GM18951 (cell line): ENCODE results near the gene ZBTB7A.

Experiments used
- POLR2A ChIP-seq: IDR thresholded peaks from 4 replicates; pipeline ENCODE4 v1.6.1; 2011; ENCODE audit warnings: mild to moderate bottlenecking; ENCODE audit not compliant: insufficient read length, insufficient read depth; ENCODE audit errors: extremely low read depth
- in situ Hi-C: fragments of 300-500 bp; cut with MboI; formaldehyde crosslinking; loops from one replicate; pipeline ENCODE4 v1.12.0; 2022; ENCODE audit warnings: low sequenced_read_pairs, mixed read lengths, inconsistent platforms; ENCODE audit not compliant: unreplicated experiment

ZBTB7A gene

DNA sequence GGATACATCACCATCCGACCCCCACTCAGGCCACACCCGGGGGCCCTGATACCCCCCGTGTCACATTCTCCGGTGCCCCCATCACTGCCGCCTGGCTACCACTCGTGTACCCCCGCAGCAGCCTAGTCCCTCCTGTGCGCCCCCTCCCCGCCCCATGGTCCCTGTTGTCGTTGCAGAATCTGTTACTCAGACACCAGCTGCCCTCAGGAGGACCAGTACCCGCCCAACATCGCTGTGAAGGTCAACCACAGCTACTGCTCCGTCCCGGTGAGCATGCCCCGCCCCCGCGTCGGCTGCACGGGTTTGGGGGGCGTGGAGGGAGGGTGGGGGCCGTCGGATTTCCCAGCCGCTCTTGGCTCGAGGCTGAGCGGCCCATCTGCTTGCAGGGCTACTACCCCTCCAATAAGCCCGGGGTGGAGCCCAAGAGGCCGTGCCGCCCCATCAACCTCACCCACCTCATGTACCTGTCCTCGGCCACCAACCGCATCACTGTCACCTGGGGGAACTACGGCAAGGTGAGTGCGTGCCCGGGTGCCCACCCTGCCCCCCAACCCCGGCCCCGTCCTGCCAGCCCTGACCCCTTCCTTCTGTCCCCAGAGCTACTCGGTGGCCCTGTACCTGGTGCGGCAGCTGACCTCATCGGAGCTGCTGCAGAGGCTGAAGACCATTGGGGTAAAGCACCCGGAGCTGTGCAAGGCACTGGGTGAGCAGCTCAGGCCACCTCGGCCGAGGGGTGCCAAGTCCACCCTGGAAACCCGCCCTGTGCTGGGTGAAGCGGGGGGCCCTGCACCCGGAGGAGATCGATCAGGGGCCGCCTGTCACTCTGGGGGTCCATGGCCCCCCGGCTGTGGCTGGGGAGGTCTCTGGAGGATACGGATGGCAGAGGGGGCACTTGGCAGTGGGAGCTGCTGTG lies 38.1 kb downstream of the ZBTB7A start:
- no peak for TF ChIP-seq POLR2A
- in situ Hi-C loops = no loop called here

DNA sequence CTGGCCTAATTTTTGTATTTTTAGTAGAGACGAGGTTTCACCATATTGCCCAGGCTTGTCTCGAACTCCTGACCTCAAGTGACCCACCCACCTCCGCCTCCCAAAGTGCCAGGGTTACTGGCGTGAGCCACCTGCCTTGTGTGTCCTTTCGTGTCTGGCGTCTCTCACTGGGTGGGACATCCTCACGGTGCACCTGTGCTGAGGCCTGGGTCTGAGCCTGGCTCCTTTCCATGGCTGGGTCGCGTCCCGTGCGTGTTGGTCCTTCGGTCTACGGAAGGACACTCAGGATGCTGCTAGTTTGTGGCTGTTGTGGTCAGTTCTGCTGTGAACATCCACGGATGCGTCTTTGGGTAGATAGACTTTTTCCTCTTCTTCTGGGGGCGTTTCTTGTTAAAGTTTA lies 39.6 kb downstream of the ZBTB7A start:
- TF ChIP-seq POLR2A = no peak
- in situ Hi-C loops = no loop called here

DNA sequence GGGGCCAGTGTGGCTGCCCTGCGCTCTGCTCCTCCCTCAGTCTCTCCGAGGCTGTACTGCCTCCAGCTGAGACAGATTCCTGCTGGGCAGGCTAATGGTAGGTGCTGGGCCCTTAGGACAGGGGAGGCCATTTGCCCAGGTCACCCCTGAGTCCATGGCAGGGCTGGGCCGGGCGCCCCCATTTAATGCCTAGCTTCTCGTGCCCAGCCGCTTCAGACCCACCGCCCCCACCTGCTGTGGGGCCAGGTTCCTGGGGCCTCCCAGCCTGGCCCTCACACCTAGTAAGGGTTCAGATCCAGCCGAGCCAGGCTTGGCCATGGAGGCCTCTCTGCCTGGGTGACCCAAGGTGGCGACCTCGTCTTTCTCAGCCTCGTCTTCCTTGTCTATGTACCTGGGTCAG lies 41.4 kb downstream of the ZBTB7A start:
- TF ChIP-seq POLR2A = no peak
- in situ Hi-C loops = no loop called here

DNA sequence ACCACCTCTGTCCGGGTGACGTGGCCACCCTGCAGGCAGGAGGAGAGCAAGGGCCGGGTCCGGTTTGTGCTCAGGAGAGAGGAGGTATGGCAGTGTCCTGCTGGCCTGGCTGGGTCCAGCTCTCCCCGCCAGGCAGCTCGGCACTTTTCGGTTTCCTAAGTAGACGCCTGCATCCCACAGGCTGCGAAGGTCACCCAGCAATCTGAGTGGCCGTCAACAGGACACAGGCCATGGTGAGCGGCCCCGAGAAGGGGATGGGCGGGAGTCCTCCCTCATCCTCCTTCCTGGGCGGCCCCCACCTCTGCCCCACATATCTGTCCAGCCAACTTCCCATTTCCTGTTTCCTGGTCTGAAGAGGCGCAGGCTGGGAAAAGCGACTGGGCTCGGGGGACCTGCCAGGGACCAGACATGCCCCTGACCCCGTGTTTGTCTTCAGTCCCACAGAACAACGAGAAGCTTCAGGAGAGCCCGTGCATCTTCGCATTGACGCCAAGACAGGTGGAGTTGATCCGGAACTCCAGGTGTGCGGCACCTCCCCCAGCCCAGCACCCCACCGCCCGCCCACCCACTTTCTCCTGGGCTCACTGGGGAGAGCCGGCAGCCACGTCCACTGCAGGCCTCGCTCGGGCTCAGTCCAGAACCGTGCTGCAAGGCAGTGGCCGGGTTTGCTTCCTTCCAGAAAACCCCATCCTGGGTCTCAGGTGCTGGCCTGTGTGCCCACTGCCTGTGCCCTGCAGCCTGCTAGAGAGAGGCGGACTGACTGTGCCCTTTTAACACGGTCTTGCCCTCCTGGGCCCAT lies 42.9 kb downstream of the ZBTB7A start:
- no peak for TF ChIP-seq POLR2A
- in situ Hi-C loops = no loop called here

DNA sequence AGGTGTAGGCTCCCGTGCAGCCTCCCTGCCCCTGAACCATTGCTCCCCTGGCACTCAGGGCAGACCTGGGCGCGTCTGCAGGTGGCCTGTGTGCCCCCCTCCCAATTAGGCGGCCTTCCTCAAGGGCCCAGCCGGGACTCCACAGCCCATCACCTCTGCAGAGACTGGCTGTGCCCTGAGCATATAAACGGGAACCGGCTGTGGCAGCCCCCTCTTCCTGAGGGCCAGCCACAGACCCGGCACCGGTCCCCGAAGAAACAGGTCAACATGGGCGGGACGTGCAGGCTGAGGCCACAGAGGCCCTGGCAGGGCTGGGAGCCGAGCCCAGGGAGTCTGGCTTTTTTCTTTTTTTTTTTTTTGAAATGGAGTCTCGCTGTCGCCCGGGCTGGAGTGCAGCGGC lies 47.1 kb downstream of the ZBTB7A start:
- in situ Hi-C loops = no loop called here
- no peak for TF ChIP-seq POLR2A

DNA sequence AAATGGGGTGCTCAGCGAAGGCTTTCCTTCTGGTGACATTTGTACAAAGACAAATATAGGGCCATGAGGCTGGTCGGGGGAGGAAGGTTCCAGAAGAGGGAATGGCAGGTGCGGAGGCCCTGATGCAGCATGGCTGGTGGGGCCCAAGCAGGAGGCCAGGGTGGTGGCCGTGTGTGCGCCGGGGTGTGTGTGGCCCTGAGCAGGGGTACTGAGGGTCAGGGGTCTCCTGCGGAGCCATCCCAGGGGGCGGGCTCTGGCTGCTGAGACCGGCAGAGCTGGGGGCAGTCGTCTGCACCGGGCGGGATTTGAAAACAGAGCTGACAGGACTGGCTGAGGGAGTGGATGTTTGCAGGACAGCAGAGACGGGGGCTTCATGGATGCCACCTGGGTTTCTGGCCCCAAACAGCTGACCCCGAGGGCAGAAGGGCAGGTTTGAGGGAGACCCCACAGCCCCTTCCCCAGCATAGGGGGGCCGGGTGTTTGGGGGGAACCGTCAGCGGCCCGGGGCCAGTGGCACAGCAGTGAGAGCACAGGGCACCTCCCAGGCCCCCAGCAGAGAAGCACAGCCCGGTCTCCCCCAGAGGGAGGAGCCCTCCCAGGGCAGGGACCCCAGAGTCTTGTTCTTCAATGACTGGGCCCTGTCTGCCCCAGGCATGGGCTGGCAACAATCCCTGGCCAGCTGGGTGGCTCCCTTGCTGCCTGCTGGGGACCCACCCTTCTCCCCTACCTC lies 47.8 kb downstream of the ZBTB7A start:
- TF ChIP-seq POLR2A = no peak
- in situ Hi-C loops = no loop called here

DNA sequence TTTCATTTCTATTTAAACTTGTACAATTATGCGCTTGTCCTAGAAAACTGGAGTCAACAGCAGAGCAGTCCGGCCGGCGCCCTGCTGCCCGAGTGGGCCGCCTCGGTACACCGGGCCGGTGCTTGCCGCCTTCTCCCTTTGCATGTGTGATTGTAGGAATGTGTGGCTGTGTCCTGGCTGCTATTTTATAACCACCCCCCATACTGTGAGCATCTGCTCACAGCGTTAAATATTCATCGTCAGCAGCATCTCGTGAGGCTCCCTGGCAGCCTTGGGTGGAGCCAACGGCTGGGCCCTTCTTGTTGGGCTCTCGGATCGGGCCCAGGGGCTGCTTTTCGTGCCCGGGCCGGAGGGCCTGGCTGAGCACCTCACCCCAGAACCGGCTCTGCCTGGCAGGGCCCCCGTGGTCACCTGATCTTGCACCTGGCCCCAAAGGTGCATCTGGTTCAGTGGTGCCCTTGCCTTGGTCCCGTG lies 48.5 kb downstream of the ZBTB7A start:
- TF ChIP-seq POLR2A = no peak
- in situ Hi-C loops = no loop called here

DNA sequence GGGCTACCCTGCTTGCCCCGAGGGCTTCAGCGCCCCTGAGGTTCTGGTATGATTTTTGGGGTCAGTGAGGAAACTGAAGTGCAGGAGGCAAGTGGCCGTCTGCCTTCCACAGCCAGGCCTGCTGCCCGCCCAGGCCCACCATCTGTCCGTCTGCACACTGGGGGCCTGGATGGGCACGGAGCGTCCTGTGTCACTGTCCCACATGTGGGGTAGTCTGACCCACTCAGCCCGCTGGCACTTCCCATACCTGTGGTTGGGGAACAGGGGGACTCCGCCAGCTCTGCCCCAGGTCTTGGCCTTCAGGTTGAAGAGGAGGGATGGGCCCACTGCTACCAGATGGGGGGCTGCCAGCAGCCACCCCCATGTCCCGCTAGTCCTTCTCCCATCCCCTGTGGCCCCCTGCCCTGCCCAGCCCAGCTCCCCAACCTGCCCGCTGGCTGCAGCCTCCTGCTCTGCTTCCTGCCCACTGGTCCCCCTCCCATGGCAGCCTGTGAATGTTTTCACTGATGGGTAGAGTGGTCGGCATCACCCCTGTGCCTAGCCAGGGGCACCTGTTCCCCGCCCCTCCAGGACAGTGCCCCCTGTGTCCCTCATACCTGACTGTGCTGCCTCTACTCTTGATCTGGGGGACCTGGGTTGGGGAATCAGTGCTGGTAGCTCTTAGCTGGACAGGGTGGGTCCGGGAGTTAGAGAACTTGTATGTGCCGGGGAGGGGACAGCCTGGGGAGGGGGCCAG lies 49.6 kb downstream of the ZBTB7A start:
- in situ Hi-C loops = no loop called here

DNA sequence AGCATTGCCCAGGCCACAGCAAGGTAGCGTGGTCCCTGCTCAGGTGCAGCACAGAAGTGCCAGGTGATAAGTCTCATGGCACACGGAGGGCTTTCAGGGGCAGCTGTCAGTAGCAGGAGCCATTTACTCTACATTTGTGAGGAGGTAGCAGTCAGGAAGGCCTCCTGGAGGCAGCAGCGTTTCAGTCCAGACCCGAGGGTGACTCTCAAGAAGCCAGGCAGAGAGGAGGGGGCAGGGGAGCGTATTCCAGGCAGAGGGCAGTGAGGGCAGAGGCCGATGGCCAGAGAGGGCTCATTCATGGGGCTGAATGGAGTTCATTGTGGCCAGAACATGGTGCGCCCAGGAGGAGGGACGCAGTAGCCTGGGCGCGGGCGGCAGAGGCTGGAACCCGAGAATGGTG lies 50.2 kb downstream of the ZBTB7A start:
- in situ Hi-C loops = no loop called here
- no peak for TF ChIP-seq POLR2A

More for the DNA sequence above, 49.6 kb downstream of the ZBTB7A start:
- no peak for TF ChIP-seq POLR2A

DNA sequence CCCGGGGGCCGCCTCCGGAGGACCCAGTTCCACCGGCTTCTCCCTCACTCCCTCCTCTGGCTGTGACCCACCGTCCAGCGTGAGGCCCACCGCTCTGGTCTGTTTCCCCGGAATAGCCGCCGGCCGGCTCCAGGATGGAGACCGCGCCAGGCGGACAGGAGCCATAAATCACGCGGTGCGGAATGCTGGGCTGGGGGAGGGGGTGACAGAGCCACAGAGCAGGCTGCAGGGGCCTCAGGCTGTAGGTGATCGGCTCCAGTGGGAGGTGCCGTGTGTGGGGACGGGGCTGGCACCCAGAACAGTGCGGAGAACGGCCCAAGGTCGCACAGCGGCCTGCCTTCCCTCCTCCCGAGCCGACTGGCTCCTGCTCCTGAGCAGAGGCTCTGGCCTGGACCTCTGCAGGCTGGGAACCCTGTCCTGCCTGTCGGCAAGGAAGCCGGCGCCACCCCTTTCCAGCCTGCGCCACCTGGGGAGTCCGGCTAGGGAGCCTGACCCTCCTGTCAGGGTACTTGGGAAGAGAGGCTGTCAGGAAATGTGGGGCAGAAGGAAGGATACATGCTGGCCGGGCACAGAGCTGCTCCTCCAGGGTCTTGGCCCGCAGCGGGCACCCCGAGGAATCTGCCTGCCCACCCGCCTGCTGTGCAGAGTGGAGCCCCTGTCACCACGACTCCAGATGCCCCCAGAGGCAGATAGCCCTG lies 50.8 kb downstream of the ZBTB7A start:
- in situ Hi-C loops = no loop called here
- TF ChIP-seq POLR2A = no peak

DNA sequence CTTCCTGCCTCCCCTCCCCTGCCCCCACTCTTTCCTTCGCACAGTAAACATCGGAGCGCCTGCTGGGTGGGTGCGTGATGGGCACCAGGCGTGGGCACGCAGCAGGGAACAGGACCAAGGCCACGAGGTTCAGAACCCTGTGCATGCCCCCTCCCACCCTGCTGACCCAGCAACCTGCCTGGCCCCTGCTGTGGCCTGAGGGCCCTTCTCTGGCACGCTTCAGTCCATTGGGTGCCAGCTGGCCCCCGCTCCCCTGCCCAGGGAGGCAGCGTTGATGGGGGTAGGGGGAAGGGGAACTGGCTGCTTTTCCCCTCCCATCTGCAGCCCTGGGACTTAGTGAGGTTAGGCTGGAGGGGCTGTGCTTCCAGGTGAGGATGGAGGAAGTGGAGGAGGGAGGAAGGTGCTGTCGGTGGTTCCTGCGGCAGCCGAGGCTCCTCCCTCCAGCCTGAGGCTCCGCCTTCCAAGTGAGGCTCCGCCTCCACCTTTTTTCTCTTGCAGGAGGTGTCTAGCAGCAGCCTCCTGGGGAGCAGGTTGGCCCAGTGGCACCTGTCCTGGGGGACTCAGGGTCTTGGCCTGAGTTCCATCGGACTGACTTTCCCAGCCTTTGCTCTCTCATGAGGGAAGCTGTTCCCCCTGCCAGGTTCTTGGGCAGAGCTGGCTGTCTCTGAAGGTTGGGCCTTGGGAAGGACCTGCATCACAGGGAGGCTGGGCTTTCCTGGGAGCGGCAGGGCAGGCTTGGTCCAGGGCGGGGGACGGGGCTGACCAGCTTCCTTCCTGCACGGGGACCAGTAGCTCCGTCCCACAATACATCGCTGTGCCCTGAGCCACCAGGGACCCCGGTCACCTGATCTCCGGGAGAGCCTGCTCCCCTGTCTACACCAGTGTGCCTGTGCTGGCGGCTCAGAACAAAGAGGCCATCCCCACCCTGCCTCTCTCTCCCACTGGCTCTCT lies 51.9 kb downstream of the ZBTB7A start:
- no peak for TF ChIP-seq POLR2A
- in situ Hi-C loops = no loop called here
